HCT116 (cell line): Measurements from ENCODE around the gene RAPGEF6. TPM values are rescaled to one million over a fixed set of nuclear protein-coding genes. Genes with fewer than 3 reads are reported as not detected.

Experiments
- ATAC-seq: fragments of 200-7000 bp; cut with Tn5 transposase; 2 replicates; pipeline ENCODE4 v1.9.1; 2020; ENCODE audit warnings: mild to moderate bottlenecking, moderate library complexity
- BruUV-seq: library from RNA; stranded (reverse); fragments of 400-500 nt; replicated peaks from 2 replicates; lab custom pipeline; 2021; lab: Mats Ljungman, UMichigan
- CTCF ChIA-PET: fragments of 300-600 bp; sonication (Branson Sonifier 250); formaldehyde crosslinking; loops from one replicate; lab custom pipeline; 2021; ENCODE audit warnings: antibody characterized with exemption; lab: Charles Lee
- POLR2A ChIA-PET: fragments of 300-600, 350-600 bp; sonication (Branson Sonifier 250); formaldehyde crosslinking; loops from one replicate; lab custom pipeline; 2021; ENCODE audit warnings: antibody characterized with exemption; lab: Charles Lee
- RAD21 ChIA-PET, 2 experiments: fragments of 300-600 bp; sonication (Branson Sonifier 250); formaldehyde crosslinking; loops; one replicate each; lab custom pipeline; 2023; ENCODE audit warnings: low total read pairs in 2 of 2; ENCODE audit not compliant: uncharacterized antibody in 2 of 2, unreplicated experiment in 2 of 2, low non-redundant PET in 1 of 2; lab: Charles Lee
- DNase-seq: peaks from one replicate; pipeline ENCODE4 v3.0.0-alpha.2; 2010; ENCODE audit warnings: low read depth, low spot score
- H2AFZ ChIP-seq: fragments of 200-600 bp; shearing (Covaris generic), sonication (generic); 2 replicates; pipeline ENCODE4 v1.6.1; 2017; ENCODE audit warnings: low read depth, mixed run types, mixed read lengths, antibody characterized with exemption, low read length; ENCODE audit not compliant: poor library complexity, severe bottlenecking
- H3K27ac ChIP-seq: 2 replicates; pipeline ENCODE4 v1.5.1; 2012; ENCODE audit warnings: low read depth, low read length
- H3K27me3 ChIP-seq: fragments of 200-600 bp; sonication (generic); 2 replicates; pipeline ENCODE4 v1.6.1; 2016; ENCODE audit warnings: mixed run types, low read length, mixed read lengths; ENCODE audit not compliant: insufficient read depth
- H3K36me3 ChIP-seq, 2 experiments: fragments of 200-500 bp in 1 of 2; fragments of 200-600 bp in 1 of 2; sonication (Bioruptor generic) in 1 of 2; sonication (generic) in 1 of 2; 2 replicates each; pipeline versions ENCODE4 v1.5.1 to v1.6.1; 2014 to 2016; ENCODE audit warnings: low read length in 2 of 2, inconsistent platforms in 1 of 2, mixed read lengths in 1 of 2, mixed run types in 1 of 2; ENCODE audit not compliant: insufficient read depth in 2 of 2, control insufficient read depth in 1 of 2
- H3K4me1 ChIP-seq, 2 experiments: fragments of 200-600 bp in 1 of 2; sonication (generic) in 1 of 2; 2 replicates each; pipeline versions ENCODE4 v1.5.1 to v1.6.1; 2012 to 2017; ENCODE audit warnings: low read length in 2 of 2, inconsistent platforms in 1 of 2, mild to moderate bottlenecking in 1 of 2, mixed read lengths in 1 of 2, mixed run types in 1 of 2, moderate library complexity in 1 of 2; ENCODE audit not compliant: insufficient read depth in 2 of 2, control insufficient read depth in 1 of 2
- H3K4me2 ChIP-seq: fragments of 200-600 bp; sonication (generic); 2 replicates; pipeline ENCODE4 v1.6.1; 2017; ENCODE audit warnings: mixed run types, low read length, mixed read lengths
- H3K4me3 ChIP-seq, 2 experiments: fragments of 200-600 bp in 1 of 2; sonication (generic) in 1 of 2; replicated peaks in 1 of 2; 2 replicates each; pipeline ENCODE4 v1.5.1; 2011 to 2016; ENCODE audit warnings: low read length in 2 of 2, control low read depth in 1 of 2, low read depth in 1 of 2, mild to moderate bottlenecking in 1 of 2, mixed read lengths in 1 of 2, mixed run types in 1 of 2
- H3K79me2 ChIP-seq: fragments of 200-600 bp; sonication (generic); 2 replicates; pipeline ENCODE4 v1.6.1; 2017; ENCODE audit warnings: mild to moderate bottlenecking, mixed run types, low read length, moderate library complexity, mixed read lengths; ENCODE audit not compliant: insufficient read depth
- H3K9ac ChIP-seq: fragments of 200-600 bp; sonication (generic); 2 replicates; pipeline ENCODE4 v1.6.1; 2016; ENCODE audit warnings: low read length, mixed read lengths
- H3K9me2 ChIP-seq: fragments of 200-600 bp; sonication (generic), shearing (Covaris generic); 2 replicates; pipeline ENCODE4 v1.6.1; 2017; ENCODE audit warnings: mixed run types, mild to moderate bottlenecking, moderate library complexity; ENCODE audit not compliant: insufficient read depth
- H3K9me3 ChIP-seq, 2 experiments: fragments of 200-500 bp in 1 of 2; fragments of 200-600 bp in 1 of 2; sonication (Bioruptor generic) in 1 of 2; sonication (generic) in 1 of 2; 2 replicates each; pipeline ENCODE4 v1.6.1; 2014 to 2017; ENCODE audit warnings: low read length in 2 of 2, mixed read lengths in 2 of 2, inconsistent platforms in 1 of 2, low read depth in 1 of 2, mild to moderate bottlenecking in 1 of 2, mixed run types in 1 of 2, moderate library complexity in 1 of 2; ENCODE audit not compliant: control insufficient read depth in 1 of 2, insufficient read depth in 1 of 2
- H4K20me1 ChIP-seq: fragments of 200-600 bp; sonication (generic), shearing (Covaris generic); 2 replicates; pipeline ENCODE4 v1.6.1; 2017; ENCODE audit warnings: mixed run types, mild to moderate bottlenecking, moderate library complexity; ENCODE audit not compliant: insufficient read depth
- ATF3 ChIP-seq: IDR thresholded peaks from 2 replicates; pipeline ENCODE4 v1.6.1; 2012
- CBX3 ChIP-seq: IDR thresholded peaks from 2 replicates; pipeline ENCODE4 v1.6.1; 2012; ENCODE audit warnings: low read depth
- FOSL1 ChIP-seq: IDR thresholded peaks from 2 replicates; pipeline ENCODE4 v1.6.1; 2012; ENCODE audit warnings: low read depth
- JUND ChIP-seq: IDR thresholded peaks from 2 replicates; pipeline ENCODE4 v1.6.1; 2012
- POLR2AphosphoS5 ChIP-seq: IDR thresholded peaks from 2 replicates; pipeline ENCODE4 v1.6.1; 2011; ENCODE audit warnings: mild to moderate bottlenecking, low read depth, low read length, moderate library complexity
- SIN3A ChIP-seq: IDR thresholded peaks from 2 replicates; pipeline ENCODE4 v1.6.1; 2012; ENCODE audit warnings: low read depth
- SP1 ChIP-seq: IDR thresholded peaks from 2 replicates; pipeline ENCODE4 v1.6.1; 2012; ENCODE audit warnings: low read depth
- SRF ChIP-seq: IDR thresholded peaks from 2 replicates; pipeline ENCODE4 v1.6.1; 2012; ENCODE audit warnings: low read depth
- ZFX ChIP-seq: fragments of 450-650 bp; IDR thresholded peaks from 2 replicates; pipeline ENCODE4 v1.6.1; 2017
- ZNF274 ChIP-seq: fragments of 200-500 bp; sonication (Bioruptor generic); IDR thresholded peaks from 2 replicates; pipeline ENCODE4 v1.6.1; 2014; ENCODE audit warnings: mild to moderate bottlenecking, low read depth, low read length, inconsistent platforms
- intact Hi-C: fragments of 100-400 bp; cut with micrococcal nuclease; formaldehyde crosslinking; loops from 2 replicates; pipeline ENCODE4 v1.10.0; 2022
- total RNA-seq: library from RNA; stranded (reverse); gene quantifications from one replicate; pipeline ENCODE4 v1.2.1, GENCODE V29; 2021; ENCODE audit not compliant: unreplicated experiment
- TF ChIP-seq, protein P1 (sequence below), 3 experiments: fragments of 200-600 bp in 1 of 3; sonication (generic) in 1 of 3; IDR thresholded peaks in 2 of 3; conservative IDR thresholded peaks in 1 of 3; 2 replicates each; pipeline ENCODE4 v1.5.1; 2012 to 2017; ENCODE audit warnings: low read depth in 2 of 3, low read length in 2 of 3, antibody characterized with exemption in 1 of 3, borderline replicate concordance in 1 of 3, control low read depth in 1 of 3, mild to moderate bottlenecking in 1 of 3, mixed read lengths in 1 of 3, mixed run types in 1 of 3, moderate library complexity in 1 of 3; ENCODE audit not compliant: insufficient read depth in 1 of 3

Gene RAPGEF6
- total RNA-seq, 1 experiment from 2014 or later: 18.4 TPM

- POLR2A ChIA-PET: no interaction called here
Observed at GRCh38 chr5:131570757-131571156, 64.3 kb downstream of the RAPGEF6 start.

DNA sequence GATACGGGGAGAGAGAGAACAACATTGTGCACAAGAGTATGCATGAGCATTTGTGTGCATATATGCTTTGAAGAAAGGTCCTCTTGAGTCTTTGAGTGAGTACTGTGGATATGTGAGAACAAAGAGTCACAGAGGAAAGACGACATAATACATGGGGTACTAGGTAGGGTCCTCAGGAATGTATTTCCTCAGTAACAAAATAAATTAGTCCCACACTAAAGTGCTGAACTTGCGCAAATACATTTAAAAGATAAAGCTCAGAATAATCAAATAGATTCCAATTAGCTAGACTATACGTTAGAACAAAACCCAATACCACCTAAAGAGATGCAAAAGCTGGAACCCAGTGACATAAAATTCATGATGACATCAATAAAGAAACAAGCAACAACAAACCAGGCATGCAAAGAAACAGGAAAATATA lies 70.8 kb downstream of the RAPGEF6 start:
- DNase-seq (no peak), ATAC-seq (no peak)
- no peak overlapping the region for H3K9ac ChIP-seq
- CTCF ChIA-PET: interaction anchor here (2.6 kb wide), 1 partner anchor 25 kb away, joined by 10 read pairs; no protein-coding TSS in a partner anchor
- H3K79me2 ChIP-seq: peaks cover 39% of the 10 kb centered on the region
- H3K36me3 ChIP-seq: 0 out of 4 replicates have a peak, but pooled peaks cover 0 to 3% of the 10 kb centered on the region in 2 experiments
- H2AFZ ChIP-seq: no peak overlapping the region
- H3K27ac ChIP-seq: no peak overlapping the region
- H3K9me3 ChIP-seq: no peaks in the 10 kb centered on the region
- no peaks in the 10 kb centered on the region for H3K4me1 ChIP-seq
- H3K27me3 ChIP-seq: no peaks in the 10 kb centered on the region
- no TSS peak for BruUV-seq
- RAD21 ChIA-PET: no interaction called here
- intact Hi-C loops: no loop called here
- POLR2A ChIA-PET: no interaction called here
- H3K9me2 ChIP-seq: no peaks in the 10 kb centered on the region
- H3K4me3 ChIP-seq: no peak overlapping the region
- TF ChIP-seq FOSL1: no peak
- TF ChIP-seq, protein P1, sequence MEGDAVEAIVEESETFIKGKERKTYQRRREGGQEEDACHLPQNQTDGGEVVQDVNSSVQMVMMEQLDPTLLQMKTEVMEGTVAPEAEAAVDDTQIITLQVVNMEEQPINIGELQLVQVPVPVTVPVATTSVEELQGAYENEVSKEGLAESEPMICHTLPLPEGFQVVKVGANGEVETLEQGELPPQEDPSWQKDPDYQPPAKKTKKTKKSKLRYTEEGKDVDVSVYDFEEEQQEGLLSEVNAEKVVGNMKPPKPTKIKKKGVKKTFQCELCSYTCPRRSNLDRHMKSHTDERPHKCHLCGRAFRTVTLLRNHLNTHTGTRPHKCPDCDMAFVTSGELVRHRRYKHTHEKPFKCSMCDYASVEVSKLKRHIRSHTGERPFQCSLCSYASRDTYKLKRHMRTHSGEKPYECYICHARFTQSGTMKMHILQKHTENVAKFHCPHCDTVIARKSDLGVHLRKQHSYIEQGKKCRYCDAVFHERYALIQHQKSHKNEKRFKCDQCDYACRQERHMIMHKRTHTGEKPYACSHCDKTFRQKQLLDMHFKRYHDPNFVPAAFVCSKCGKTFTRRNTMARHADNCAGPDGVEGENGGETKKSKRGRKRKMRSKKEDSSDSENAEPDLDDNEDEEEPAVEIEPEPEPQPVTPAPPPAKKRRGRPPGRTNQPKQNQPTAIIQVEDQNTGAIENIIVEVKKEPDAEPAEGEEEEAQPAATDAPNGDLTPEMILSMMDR (IDR thresholded peaks at IDR 0.05 in 2 of 3, conservative IDR thresholded peaks at IDR 0.05 in 1 of 3; ENCODE audit: borderline replicate concordance in 1 of 3, insufficient read depth in 1 of 3, low read depth in 2 of 3, low read length in 2 of 3): no peak
- TF ChIP-seq, all 23 proteins: peak for 0
- no peaks in the 10 kb centered on the region for H4K20me1 ChIP-seq
- H3K4me2 ChIP-seq: no peak overlapping the region

More at GRCh38 chr5:131570757-131571156, 64.3 kb downstream of the RAPGEF6 start:
- Histone ChIP-seq H4K20me1 (no peaks in the 10 kb centered on the region), H3K9ac (no peak overlapping the region), H3K9me3 (no peaks in the 10 kb centered on the region; a peak in 1 of 4 replicates), H3K4me2 (no peak overlapping the region), H3K4me3 (no peak overlapping the region), H3K79me2 (peaks cover 49% of the 10 kb centered on the region), H3K4me1 (no peaks in the 10 kb centered on the region), H3K27me3 (no peaks in the 10 kb centered on the region), H2AFZ (no peak overlapping the region), H3K27ac (no peak overlapping the region), H3K9me2 (no peaks in the 10 kb centered on the region), H3K36me3 (no peaks in the 10 kb centered on the region)
- no peak for DNase-seq
- ChIA-PET CTCF (no interaction called here), RAD21 (no interaction called here)
- no peak for ATAC-seq
- TF ChIP-seq POLR2AphosphoS5 (no peak), ATF3 (no peak), ZNF274 (no peak), FOSL1 (no peak), ZFX (no peak), SIN3A (no peak), JUND (no peak), SRF (no peak), CBX3 (no peak), SP1 (no peak)
- intact Hi-C loops: no loop called here
- BruUV-seq: no TSS peak
